A549 (cell line): Measurements from ENCODE around the gene CHRND. TPM values are rescaled to one million over a fixed set of nuclear protein-coding genes. Genes with fewer than 3 reads are reported as not detected.

Experiments used
- ATAC-seq, 2 experiments: fragments of 200-7000 bp in 1 of 2; fragments of >200 bp in 1 of 2; cut with Nextera tagmentation in 1 of 2; cut with Tn5 transposase in 1 of 2; 3 replicates each; pipeline versions ENCODE4 v1.8.0 to v1.9.1; 2018 to 2020; ENCODE audit warnings: mild to moderate bottlenecking in 1 of 2, moderate library complexity in 1 of 2
- CTCF ChIA-PET: fragments of 300-600 bp; sonication (Branson Sonifier 250); formaldehyde crosslinking; extraction: SDS; loops from one replicate; lab custom pipeline; 2021; ENCODE audit warnings: antibody characterized with exemption, inconsistent platforms; lab: Yijun Ruan, JAX
- POLR2A ChIA-PET: fragments of 350-600 bp; formaldehyde crosslinking; extraction: SDS; loops from one replicate; lab custom pipeline; 2021; ENCODE audit warnings: antibody characterized with exemption, inconsistent platforms; lab: Yijun Ruan, JAX
- DNase-seq, 2 experiments: peaks; one replicate each; pipeline versions ENCODE4 v3.0.0 to v3.0.0-alpha.2; 2011 to 2016; ENCODE audit warnings: low read depth in 1 of 2, low spot score in 1 of 2
- FAIRE-seq: peaks from 2 replicates; lab custom pipeline; 2011; peaks lifted over from hg19 to GRCh38; lab: Jason Lieb, UNC
- H3K27ac ChIP-seq, 2 experiments: fragments of >200 bp; sonication (Bioruptor Twin); formaldehyde crosslinking; 3 replicates each; pipeline ENCODE4 v1.5.1; 2016 to 2017
- H3K4me1 ChIP-seq: fragments of >200 bp; sonication (Bioruptor Twin); formaldehyde crosslinking; 3 replicates; pipeline ENCODE4 v1.6.1; 2016
- H3K4me2 ChIP-seq: fragments of >200 bp; sonication (Bioruptor Twin); formaldehyde crosslinking; 3 replicates; pipeline ENCODE4 v1.6.1; 2016
- H3K4me3 ChIP-seq: fragments of >200 bp; sonication (Bioruptor Twin); formaldehyde crosslinking; 3 replicates; pipeline ENCODE4 v1.5.1; 2016
- H3K9me3 ChIP-seq: fragments of >200 bp; sonication (Bioruptor Twin); formaldehyde crosslinking; 3 replicates; pipeline ENCODE4 v1.6.1; 2016
- BHLHE40 ChIP-seq: IDR thresholded peaks from 2 replicates; pipeline ENCODE4 v1.6.1; 2012; ENCODE audit warnings: low read depth, low read length, inconsistent platforms
- CBX2 ChIP-seq: fragments of 200-600 bp; sonication (generic); IDR thresholded peaks from 2 replicates; pipeline ENCODE4 v1.6.1; 2016; ENCODE audit warnings: low read depth, mild to moderate bottlenecking, borderline replicate concordance
- CHD4 ChIP-seq: fragments of 200-600 bp; sonication (generic); IDR thresholded peaks from 2 replicates; pipeline ENCODE4 v1.6.1; 2016; ENCODE audit warnings: antibody characterized with exemption, mild to moderate bottlenecking, borderline replicate concordance
- E2F6 ChIP-seq: IDR thresholded peaks from 2 replicates; pipeline ENCODE4 v1.6.1; 2012; ENCODE audit warnings: low read depth, borderline replicate concordance
- ESRRA ChIP-seq: fragments of 150-350 bp; IDR thresholded peaks from 2 replicates; pipeline ENCODE4 v1.6.1; 2014; ENCODE audit warnings: mild to moderate bottlenecking, low read length, borderline replicate concordance
- FOSB ChIP-seq: fragments of 250-450 bp; sonication (Bioruptor Pico); IDR thresholded peaks from 2 replicates; pipeline ENCODE4 v1.5.0; 2020; ENCODE audit warnings: mild to moderate bottlenecking, moderate library complexity
- FOSL2 ChIP-seq, 2 experiments: fragments of 450-650 bp in 1 of 2; fragments of >200 bp in 1 of 2; sonication (Bioruptor Twin) in 1 of 2; formaldehyde crosslinking; IDR thresholded peaks; 2 replicates each; pipeline versions ENCODE4 v1.5.0 to v1.6.1; 2016 to 2020; ENCODE audit warnings: mild to moderate bottlenecking in 1 of 2, moderate library complexity in 1 of 2
- HEYL ChIP-seq: fragments of 250-450 bp; sonication (Bioruptor Pico); IDR thresholded peaks from 2 replicates; pipeline ENCODE4 v1.8.0; 2021; ENCODE audit warnings: mild to moderate bottlenecking, moderate library complexity
- HMGXB4 ChIP-seq: fragments of 250-450 bp; sonication (Bioruptor Pico); IDR thresholded peaks from 2 replicates; pipeline ENCODE4 v1.5.0; 2021; ENCODE audit warnings: mild to moderate bottlenecking, moderate library complexity, borderline replicate concordance
- HOXA7 ChIP-seq: fragments of 250-450 bp; sonication (Bioruptor Pico); IDR thresholded peaks from 2 replicates; pipeline ENCODE4 v1.5.0; 2020; ENCODE audit warnings: mild to moderate bottlenecking, moderate library complexity
- KDM5A ChIP-seq: fragments of 200-600 bp; sonication (generic); IDR thresholded peaks from 2 replicates; pipeline ENCODE4 v1.6.1; 2016; ENCODE audit warnings: antibody characterized with exemption, mild to moderate bottlenecking
- NFE2L2 ChIP-seq: fragments of 150-350 bp; conservative IDR thresholded peaks from 2 replicates; pipeline ENCODE4 v1.6.1; 2014; ENCODE audit warnings: low read length
- PBX3 ChIP-seq: IDR thresholded peaks from 2 replicates; pipeline ENCODE4 v1.6.1; 2012
- PHF8 ChIP-seq: fragments of 200-600 bp; sonication (generic); IDR thresholded peaks from 2 replicates; pipeline ENCODE4 v1.6.1; 2016; ENCODE audit warnings: low read depth, mild to moderate bottlenecking, antibody characterized with exemption, moderate library complexity, borderline replicate concordance
- POLR2AphosphoS2 ChIP-seq: conservative IDR thresholded peaks from 2 replicates; pipeline ENCODE4 v1.6.1; 2012; ENCODE audit warnings: low read length, improper control_type of control experiment, inconsistent platforms
- RAD21 ChIP-seq, 2 experiments: fragments of >200 bp in 1 of 2; sonication (Bioruptor Twin) in 1 of 2; formaldehyde crosslinking in 1 of 2; IDR thresholded peaks in 1 of 2; conservative IDR thresholded peaks in 1 of 2; 2 replicates in 1 of 2; 3 replicates in 1 of 2; pipeline ENCODE4 v1.6.1; 2012 to 2018; ENCODE audit warnings: inconsistent platforms in 1 of 2
- REST ChIP-seq: fragments of 200-600 bp; sonication (generic); IDR thresholded peaks from 2 replicates; pipeline ENCODE4 v1.6.1; 2016; ENCODE audit warnings: antibody characterized with exemption, mild to moderate bottlenecking, moderate library complexity
- SMC3 ChIP-seq: fragments of >200 bp; sonication (Bioruptor Twin); formaldehyde crosslinking; IDR thresholded peaks from 3 replicates; pipeline ENCODE4 v1.6.1; 2018; ENCODE audit warnings: inconsistent platforms
- TP53 ChIP-seq: fragments of 250-450 bp; sonication (Bioruptor Pico); IDR thresholded peaks from 2 replicates; pipeline ENCODE4 v1.5.0; 2021; ENCODE audit warnings: mild to moderate bottlenecking, moderate library complexity
- ZC3H11A ChIP-seq: fragments of 450-650 bp; IDR thresholded peaks from 2 replicates; pipeline ENCODE4 v1.6.1; 2014; ENCODE audit warnings: antibody characterized with exemption, mild to moderate bottlenecking
- ZNF302 ChIP-seq: fragments of 250-450 bp; sonication (Bioruptor Pico); IDR thresholded peaks from 2 replicates; pipeline ENCODE4 v1.9.0; 2021; ENCODE audit warnings: inconsistent platforms, mild to moderate bottlenecking, moderate library complexity
- WGBS: methylation state at CpG from one replicate; pipeline ENCODE4 v1.1.6; 2017; ENCODE audit errors: missing lambda C conversion rate; 5-methylcytosine and 5-hydroxymethylcytosine counted together
- polyA plus RNA-seq, 4 experiments: library from polyadenylated mRNA; depleted of rRNA in 3 of 4; stranded (reverse); fragments of >200 nt; fragmentation: RNase III in 1 of 4; extraction: RNeasy Plus Mini Kit Qiagen cat#74134 plus additional on column Dnase treatment in 1 of 4; gene quantifications; 2 replicates in 3 of 4; 3 replicates in 1 of 4; pipeline ENCODE4 v1.2.3, GENCODE V29; 2011 to 2017
- TF ChIP-seq, protein P1 (sequence below): fragments of >200 bp; sonication (Bioruptor Twin); formaldehyde crosslinking; IDR thresholded peaks from 2 replicates; pipeline ENCODE4 v1.6.1; 2016
- TF ChIP-seq, protein P2 (sequence below): fragments of 150-350 bp; IDR thresholded peaks from 2 replicates; pipeline ENCODE4 v1.6.1; 2014; ENCODE audit warnings: low read depth, mild to moderate bottlenecking, low read length
- TF ChIP-seq, protein P3 (sequence below): fragments of 450-650 bp; IDR thresholded peaks from 2 replicates; pipeline ENCODE4 v1.6.1; 2014; ENCODE audit warnings: antibody characterized with exemption
- TF ChIP-seq, protein P4 (sequence below): IDR thresholded peaks from 2 replicates; pipeline ENCODE4 v1.6.1; 2012

CHRND gene
- polyA plus RNA-seq, 2 of the 4 experiments (the other 2 are of a cell fraction) = not detected

- WGBS = 90% methylated on average over 6 of the region's 6 CpGs
- CTCF ChIA-PET = interaction anchor here (0.7 kb wide), 1 partner anchor 23 kb away, joined by 3 read pairs; no protein-coding TSS in a partner anchor
- FAIRE-seq (no peak), ATAC-seq (no peak), DNase-seq (no peak)
- POLR2A ChIA-PET = no interaction called here
- Histone ChIP-seq H3K9me3 (no peaks in the 10 kb centered on the region), H3K4me1 (no peaks in the 10 kb centered on the region), H3K27ac (no peak overlapping the region), H3K4me3 (no peak overlapping the region), H3K4me2 (no peak overlapping the region)
- no peak for TF ChIP-seq PHF8
- no peak for TF ChIP-seq KDM5A
- TF ChIP-seq PBX3 = no peak
- no peak for TF ChIP-seq ZNF302
- no peak for TF ChIP-seq TP53 (CRISPR knock-in tag)
- TF ChIP-seq ESRRA = no peak
- no peak for TF ChIP-seq RAD21 (conservative IDR thresholded peaks at IDR 0.05 in 1 of 2, IDR thresholded peaks at IDR 0.05 in 1 of 2)
- no peak for TF ChIP-seq BHLHE40
- no peak for TF ChIP-seq CBX2
Observed at GRCh38 chr2:232544674-232545073, 18.7 kb downstream of the CHRND start.

DNA sequence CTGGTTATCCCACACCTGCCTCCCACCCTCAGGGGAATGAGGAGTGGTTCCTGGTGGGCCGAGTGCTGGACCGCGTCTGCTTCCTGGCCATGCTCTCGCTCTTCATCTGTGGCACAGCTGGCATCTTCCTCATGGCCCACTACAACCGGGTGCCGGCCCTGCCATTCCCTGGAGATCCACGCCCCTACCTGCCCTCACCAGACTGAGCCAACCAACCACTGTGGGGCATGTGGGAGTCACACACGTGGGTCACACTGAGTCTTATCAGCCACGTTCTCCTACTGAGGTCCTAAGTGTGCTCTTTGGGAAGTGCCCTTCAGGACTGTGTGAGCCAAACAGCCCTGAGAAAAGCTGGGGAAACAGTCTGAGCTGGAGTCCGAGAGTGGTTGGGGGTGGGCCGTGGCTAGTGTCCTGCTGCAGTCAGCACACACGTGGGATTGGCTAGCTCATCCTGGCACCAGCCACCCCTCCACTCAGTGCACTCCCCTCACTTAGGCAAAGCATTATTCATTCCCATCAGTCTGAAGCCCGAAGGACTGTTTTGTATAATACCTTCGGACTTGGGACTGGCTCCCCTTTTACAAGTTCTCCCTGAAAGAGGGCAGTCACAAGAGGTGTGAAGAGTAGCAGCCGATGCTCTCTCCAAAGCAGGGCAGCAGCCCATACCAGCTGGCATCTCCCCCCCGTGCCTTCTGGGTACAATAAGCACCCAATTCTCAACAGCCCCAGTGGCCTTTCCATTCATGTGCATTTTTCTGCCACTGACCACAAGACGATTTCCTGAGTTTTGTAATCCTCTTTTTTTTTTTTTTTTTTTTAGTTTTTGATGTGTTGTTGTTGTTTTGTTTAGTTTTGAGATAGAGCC lies 19.8 kb downstream of the CHRND start:
- Histone ChIP-seq H3K9me3 (no peaks in the 10 kb centered on the region), H3K27ac (no peak overlapping the region), H3K4me3 (no peak overlapping the region), H3K4me1 (no peaks in the 10 kb centered on the region), H3K4me2 (no peak overlapping the region)
- CTCF ChIA-PET = interaction anchor here (1.0 to 2.0 kb wide), 3 partner anchors 8 to 23 kb away, joined by 3 to 5 read pairs (median 3); no protein-coding TSS in a partner anchor
- ATAC-seq (no peak), FAIRE-seq (no peak), DNase-seq (no peak)
- POLR2A ChIA-PET = no interaction called here
- 91% methylated on average over 17 of the region's 17 CpGs for WGBS
- TF ChIP-seq HOXA7 (CRISPR knock-in tag) (no peak), ZNF302 (no peak), ZC3H11A (no peak), BHLHE40 (no peak), NFE2L2 (no peak), E2F6 (no peak), CBX2 (no peak), HEYL (no peak), HMGXB4 (no peak), CHD4 (no peak), SMC3 (no peak), FOSB (CRISPR knock-in tag) (no peak), REST (no peak), FOSL2 (IDR thresholded peaks at IDR 0.05) (no peak), FOSL2 (CRISPR knock-in tag; IDR thresholded peaks at IDR 0.05) (no peak), POLR2AphosphoS2 (no peak)
- TF ChIP-seq, protein P1, sequence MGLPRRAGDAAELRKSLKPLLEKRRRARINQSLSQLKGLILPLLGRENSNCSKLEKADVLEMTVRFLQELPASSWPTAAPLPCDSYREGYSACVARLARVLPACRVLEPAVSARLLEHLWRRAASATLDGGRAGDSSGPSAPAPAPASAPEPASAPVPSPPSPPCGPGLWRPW = no peak
- TF ChIP-seq, protein P2, sequence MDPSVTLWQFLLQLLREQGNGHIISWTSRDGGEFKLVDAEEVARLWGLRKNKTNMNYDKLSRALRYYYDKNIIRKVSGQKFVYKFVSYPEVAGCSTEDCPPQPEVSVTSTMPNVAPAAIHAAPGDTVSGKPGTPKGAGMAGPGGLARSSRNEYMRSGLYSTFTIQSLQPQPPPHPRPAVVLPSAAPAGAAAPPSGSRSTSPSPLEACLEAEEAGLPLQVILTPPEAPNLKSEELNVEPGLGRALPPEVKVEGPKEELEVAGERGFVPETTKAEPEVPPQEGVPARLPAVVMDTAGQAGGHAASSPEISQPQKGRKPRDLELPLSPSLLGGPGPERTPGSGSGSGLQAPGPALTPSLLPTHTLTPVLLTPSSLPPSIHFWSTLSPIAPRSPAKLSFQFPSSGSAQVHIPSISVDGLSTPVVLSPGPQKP = no peak
- TF ChIP-seq, protein P3, sequence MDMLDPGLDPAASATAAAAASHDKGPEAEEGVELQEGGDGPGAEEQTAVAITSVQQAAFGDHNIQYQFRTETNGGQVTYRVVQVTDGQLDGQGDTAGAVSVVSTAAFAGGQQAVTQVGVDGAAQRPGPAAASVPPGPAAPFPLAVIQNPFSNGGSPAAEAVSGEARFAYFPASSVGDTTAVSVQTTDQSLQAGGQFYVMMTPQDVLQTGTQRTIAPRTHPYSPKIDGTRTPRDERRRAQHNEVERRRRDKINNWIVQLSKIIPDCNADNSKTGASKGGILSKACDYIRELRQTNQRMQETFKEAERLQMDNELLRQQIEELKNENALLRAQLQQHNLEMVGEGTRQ = no peak
- TF ChIP-seq, protein P4, sequence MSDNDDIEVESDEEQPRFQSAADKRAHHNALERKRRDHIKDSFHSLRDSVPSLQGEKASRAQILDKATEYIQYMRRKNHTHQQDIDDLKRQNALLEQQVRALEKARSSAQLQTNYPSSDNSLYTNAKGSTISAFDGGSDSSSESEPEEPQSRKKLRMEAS = no peak
